Peyer's patch (tissue), 4 donors: ENCODE measurements around the gene LIPC.

ENCODE experiments used
- POLR2A ChIP-seq, 2 donors: fragments of 450-650 bp; IDR thresholded peaks; one replicate each; pipeline ENCODE4 v1.5.1; 2017; ENCODE audit warnings: antibody characterized with exemption in 2 of 2, mild to moderate bottlenecking in 2 of 2, moderate library complexity in 2 of 2
- TF ChIP-seq, protein P1 (sequence below), 6 experiments: fragments of 450-650 bp in 4 of 6; fragments of 200-600 bp in 2 of 6; sonication (generic) in 1 of 6; IDR thresholded peaks; one replicate each; pipeline ENCODE4 v1.5.1; 2017 to 2019; ENCODE audit warnings: antibody characterized with exemption in 6 of 6, mild to moderate bottlenecking in 3 of 6, moderate library complexity in 1 of 6

DNA sequence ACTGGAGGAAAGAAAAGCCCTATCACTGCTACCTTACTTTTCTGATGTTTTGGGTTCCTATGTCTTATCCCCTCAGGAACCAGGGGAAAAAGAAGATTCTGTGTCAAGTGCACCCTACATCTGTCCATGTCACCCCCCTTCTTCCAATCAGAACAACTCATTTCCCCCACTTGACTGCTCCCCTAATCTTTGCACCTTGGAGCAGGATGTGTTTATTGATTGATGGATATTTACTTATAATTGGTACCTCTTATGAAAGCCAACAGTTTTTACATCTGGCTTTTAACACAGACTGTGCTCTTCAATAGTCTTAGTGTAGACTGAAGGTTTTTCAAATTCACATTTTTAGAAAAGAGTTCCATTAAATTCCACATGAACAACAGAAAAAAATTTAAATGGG lies 33.3 kb downstream of the LIPC start:
- TF ChIP-seq, protein P1, sequence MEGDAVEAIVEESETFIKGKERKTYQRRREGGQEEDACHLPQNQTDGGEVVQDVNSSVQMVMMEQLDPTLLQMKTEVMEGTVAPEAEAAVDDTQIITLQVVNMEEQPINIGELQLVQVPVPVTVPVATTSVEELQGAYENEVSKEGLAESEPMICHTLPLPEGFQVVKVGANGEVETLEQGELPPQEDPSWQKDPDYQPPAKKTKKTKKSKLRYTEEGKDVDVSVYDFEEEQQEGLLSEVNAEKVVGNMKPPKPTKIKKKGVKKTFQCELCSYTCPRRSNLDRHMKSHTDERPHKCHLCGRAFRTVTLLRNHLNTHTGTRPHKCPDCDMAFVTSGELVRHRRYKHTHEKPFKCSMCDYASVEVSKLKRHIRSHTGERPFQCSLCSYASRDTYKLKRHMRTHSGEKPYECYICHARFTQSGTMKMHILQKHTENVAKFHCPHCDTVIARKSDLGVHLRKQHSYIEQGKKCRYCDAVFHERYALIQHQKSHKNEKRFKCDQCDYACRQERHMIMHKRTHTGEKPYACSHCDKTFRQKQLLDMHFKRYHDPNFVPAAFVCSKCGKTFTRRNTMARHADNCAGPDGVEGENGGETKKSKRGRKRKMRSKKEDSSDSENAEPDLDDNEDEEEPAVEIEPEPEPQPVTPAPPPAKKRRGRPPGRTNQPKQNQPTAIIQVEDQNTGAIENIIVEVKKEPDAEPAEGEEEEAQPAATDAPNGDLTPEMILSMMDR (IDR thresholded peaks at IDR 0.05), result no peak
- no peak for TF ChIP-seq POLR2A (IDR thresholded peaks at IDR 0.05)
